Neural crest cell (in vitro differentiated cells): ENCODE results near the gene LCE3B. TPM values are rescaled to one million over a fixed set of nuclear protein-coding genes. Genes with fewer than 3 reads are reported as not detected.

ENCODE experiments used
- DNase-seq: peaks from one replicate; pipeline ENCODE4 v3.0.0; 2021; ENCODE audit warnings: low read depth, mixed read lengths, low spot score
- H3K27ac Mint-ChIP-seq: one replicate; pipeline ENCODE4 v1.8.0; 2021; ENCODE audit warnings: mild to moderate bottlenecking, mixed read lengths; ENCODE audit not compliant: unreplicated experiment
- H3K27me3 Mint-ChIP-seq: 2 replicates; pipeline ENCODE4 v1.8.0; 2021; ENCODE audit warnings: low read depth, mild to moderate bottlenecking, mixed read lengths
- H3K36me3 Mint-ChIP-seq: 2 replicates; pipeline ENCODE4 v1.8.0; 2021; ENCODE audit warnings: low read depth, mild to moderate bottlenecking, mixed read lengths
- H3K4me1 Mint-ChIP-seq: 2 replicates; pipeline ENCODE4 v1.8.0; 2021; ENCODE audit warnings: mixed read lengths
- H3K4me3 Mint-ChIP-seq: one replicate; pipeline ENCODE4 v1.8.0; 2021; ENCODE audit warnings: mild to moderate bottlenecking, mixed read lengths
- H3K9me3 Mint-ChIP-seq: 2 replicates; pipeline ENCODE4 v1.8.0; 2021; ENCODE audit warnings: mixed read lengths
- CTCF ChIP-seq: fragments of 200-600 bp; sonication (generic); conservative IDR thresholded peaks from 2 replicates; pipeline ENCODE4 v1.5.0; 2021; ENCODE audit warnings: antibody characterized with exemption, mild to moderate bottlenecking
- total RNA-seq: library from RNA; stranded (reverse); gene quantifications from 2 replicates; pipeline ENCODE4 v1.2.1, GENCODE V29; 2021

LCE3B gene
- total RNA-seq, 1 donor from 2014 or later = not detected

GRCh38 chr1:152580433-152580832, 33.2 kb upstream of the LCE3B start, which contains the start of gene LCE3D:
LCE3D (minus strand) TSS chr1:152580516; CDS start chr1:152579936, 580 bp downstream.
- peaks cover 10% of the 10 kb centered on the region for H3K9me3 Mint-ChIP-seq
- peaks cover 5% of the 10 kb centered on the region for H3K36me3 Mint-ChIP-seq
- no peak within 1 kb of the TSS for H3K27ac Mint-ChIP-seq
- H3K4me3 Mint-ChIP-seq = no peak within 1 kb of the TSS
- no peaks in the 10 kb centered on the region for H3K27me3 Mint-ChIP-seq
- no peaks in the 10 kb centered on the region for H3K4me1 Mint-ChIP-seq
- TF ChIP-seq CTCF = no peak
- DNase-seq = no peak

- no peak for DNase-seq
These were observed 31.0 kb upstream of the LCE3B start for GRCh38 chr1:152582647-152583046.

GRCh38 chr1:152585586-152585985, 28.0 kb upstream of the LCE3B start:
- H3K27ac Mint-ChIP-seq = no peak overlapping the region
- H3K4me1 Mint-ChIP-seq = no peaks in the 10 kb centered on the region
- peaks cover 4% of the 10 kb centered on the region for H3K9me3 Mint-ChIP-seq
- no peak for DNase-seq
- no peak for TF ChIP-seq CTCF
- no peaks in the 10 kb centered on the region for H3K27me3 Mint-ChIP-seq
- H3K36me3 Mint-ChIP-seq = peaks cover 1% of the 10 kb centered on the region
- no peak overlapping the region for H3K4me3 Mint-ChIP-seq

More at GRCh38 chr1:152582647-152583046, 31.0 kb upstream of the LCE3B start:
- no peak overlapping the region for H3K27ac Mint-ChIP-seq
- no peak overlapping the region for H3K4me3 Mint-ChIP-seq
- H3K27me3 Mint-ChIP-seq = no peaks in the 10 kb centered on the region
- H3K4me1 Mint-ChIP-seq = no peaks in the 10 kb centered on the region
- TF ChIP-seq CTCF = no peak
- peaks cover 5% of the 10 kb centered on the region for H3K9me3 Mint-ChIP-seq
- H3K36me3 Mint-ChIP-seq = peaks cover 2% of the 10 kb centered on the region

GRCh38 chr1:152596986-152597385, 16.6 kb upstream of the LCE3B start:
- DNase-seq = no peak
- no peak overlapping the region for H3K4me3 Mint-ChIP-seq
- H3K9me3 Mint-ChIP-seq = no peaks in the 10 kb centered on the region
- no peak overlapping the region for H3K27ac Mint-ChIP-seq
- TF ChIP-seq CTCF = no peak
- no peaks in the 10 kb centered on the region for H3K27me3 Mint-ChIP-seq
- no peaks in the 10 kb centered on the region for H3K36me3 Mint-ChIP-seq
- H3K4me1 Mint-ChIP-seq = no peaks in the 10 kb centered on the region

GRCh38 chr1:152599934-152600333, 13.7 kb upstream of the LCE3B start, which contains the start of gene LCE3C:
LCE3C (plus strand) TSS chr1:152600234; CDS start chr1:152600732, 498 bp downstream.
- no peak for TF ChIP-seq CTCF
- Mint-ChIP-seq H3K36me3 (no peaks in the 10 kb centered on the region), H3K27me3 (no peaks in the 10 kb centered on the region), H3K9me3 (peaks cover 3% of the 10 kb centered on the region), H3K4me1 (no peaks in the 10 kb centered on the region), H3K4me3 (no peak within 1 kb of the TSS), H3K27ac (no peak within 1 kb of the TSS)
- no peak for DNase-seq
